ENCODE measurements around the gene PTGIR. TPM values are rescaled to one million over a fixed set of nuclear protein-coding genes. Genes with fewer than 3 reads are reported as not detected.

The PTGIR gene
- total RNA-seq, 4 donors from 2014 or later: 4.8 to 10.2 (median 7.9) TPM

DNA sequence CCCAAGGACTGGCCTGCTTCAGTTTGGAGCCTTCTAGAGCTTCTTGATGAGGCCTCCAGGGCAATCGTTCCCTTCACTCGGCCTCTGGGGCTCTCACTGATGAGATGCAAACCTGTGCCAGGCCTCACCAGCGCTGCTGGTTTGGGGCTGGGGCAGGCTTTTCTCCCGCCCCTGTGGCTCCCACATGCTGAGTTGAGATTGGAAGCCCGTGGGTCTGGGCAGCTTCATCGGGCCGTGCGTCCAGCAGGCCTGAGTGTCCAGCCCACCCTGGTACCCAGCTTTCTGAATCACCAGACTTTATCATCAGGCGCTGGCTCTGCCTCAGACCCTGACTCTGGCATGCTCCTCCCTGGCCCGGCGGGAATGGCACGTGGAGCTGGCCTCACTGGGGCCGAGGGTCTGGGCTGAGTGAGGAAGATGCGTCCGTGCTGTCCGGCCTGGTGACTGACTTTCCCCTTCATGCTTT lies 19.5 kb downstream of the PTGIR start:
- TF ChIP-seq, protein P1, sequence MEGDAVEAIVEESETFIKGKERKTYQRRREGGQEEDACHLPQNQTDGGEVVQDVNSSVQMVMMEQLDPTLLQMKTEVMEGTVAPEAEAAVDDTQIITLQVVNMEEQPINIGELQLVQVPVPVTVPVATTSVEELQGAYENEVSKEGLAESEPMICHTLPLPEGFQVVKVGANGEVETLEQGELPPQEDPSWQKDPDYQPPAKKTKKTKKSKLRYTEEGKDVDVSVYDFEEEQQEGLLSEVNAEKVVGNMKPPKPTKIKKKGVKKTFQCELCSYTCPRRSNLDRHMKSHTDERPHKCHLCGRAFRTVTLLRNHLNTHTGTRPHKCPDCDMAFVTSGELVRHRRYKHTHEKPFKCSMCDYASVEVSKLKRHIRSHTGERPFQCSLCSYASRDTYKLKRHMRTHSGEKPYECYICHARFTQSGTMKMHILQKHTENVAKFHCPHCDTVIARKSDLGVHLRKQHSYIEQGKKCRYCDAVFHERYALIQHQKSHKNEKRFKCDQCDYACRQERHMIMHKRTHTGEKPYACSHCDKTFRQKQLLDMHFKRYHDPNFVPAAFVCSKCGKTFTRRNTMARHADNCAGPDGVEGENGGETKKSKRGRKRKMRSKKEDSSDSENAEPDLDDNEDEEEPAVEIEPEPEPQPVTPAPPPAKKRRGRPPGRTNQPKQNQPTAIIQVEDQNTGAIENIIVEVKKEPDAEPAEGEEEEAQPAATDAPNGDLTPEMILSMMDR (IDR thresholded peaks at IDR 0.05): no peak
- DNase-seq (ENCODE audit: low spot score) (no peak), ATAC-seq (ENCODE audit: low FRiP score) (no peak)

DNA sequence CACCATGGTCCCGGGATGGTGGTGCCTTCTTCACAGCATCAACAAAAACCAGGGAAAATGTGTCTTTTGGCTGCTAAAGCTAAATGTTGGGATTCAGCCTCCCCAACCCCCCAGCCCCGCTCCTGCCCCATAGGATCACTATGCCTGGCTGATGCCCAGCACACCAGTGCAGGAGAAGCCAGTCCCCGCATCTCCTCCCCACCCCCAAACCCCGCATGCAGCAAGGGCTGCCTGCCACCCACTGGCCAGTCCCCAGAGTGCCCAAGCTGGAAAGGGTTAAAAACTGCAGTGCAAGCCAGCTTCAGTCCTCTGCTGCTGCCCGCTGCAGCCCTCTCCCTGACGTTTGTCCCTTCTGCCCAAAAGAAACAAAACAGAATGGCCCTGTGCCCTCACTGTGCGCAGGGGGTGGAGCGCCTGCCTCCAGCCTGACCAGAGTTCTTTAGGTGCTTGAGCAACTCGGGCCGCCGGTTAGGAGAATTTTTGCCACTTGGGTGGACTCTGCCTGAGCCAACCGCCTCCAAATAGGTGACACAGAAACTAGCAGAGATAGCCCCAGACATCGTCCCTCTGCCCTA lies 20.0 kb downstream of the PTGIR start:
- DNase-seq (ENCODE audit: low spot score): no peak
- TF ChIP-seq, protein P1 (IDR thresholded peaks at IDR 0.05): no peak
- ATAC-seq (ENCODE audit: low FRiP score): no peak

DNA sequence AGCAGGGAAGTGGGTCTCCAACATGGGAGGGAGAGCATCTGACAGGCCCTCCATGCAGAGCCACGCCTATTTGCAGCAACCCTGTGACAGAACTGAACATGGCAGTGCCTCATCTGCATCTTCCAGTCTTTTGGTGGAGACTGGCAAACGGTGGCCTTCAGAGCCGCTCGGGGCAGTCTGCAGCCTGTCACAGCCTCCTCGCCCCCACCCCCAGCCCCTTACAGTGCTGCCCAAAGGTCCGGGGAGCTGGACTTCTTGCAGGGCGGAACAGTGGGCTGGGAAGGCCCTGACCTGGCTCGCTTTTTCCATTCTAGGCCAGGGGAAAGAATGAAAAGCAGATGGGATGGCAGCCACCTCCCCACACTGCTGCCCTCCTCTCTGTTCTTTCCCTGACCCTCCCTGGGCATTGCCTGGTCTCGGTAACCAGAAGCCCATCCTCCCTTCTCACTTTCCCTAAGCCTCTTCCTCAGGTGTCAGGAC lies 21.1 kb downstream of the PTGIR start:
- ATAC-seq (ENCODE audit: low FRiP score) (no peak), DNase-seq (ENCODE audit: low spot score) (no peak)

DNA sequence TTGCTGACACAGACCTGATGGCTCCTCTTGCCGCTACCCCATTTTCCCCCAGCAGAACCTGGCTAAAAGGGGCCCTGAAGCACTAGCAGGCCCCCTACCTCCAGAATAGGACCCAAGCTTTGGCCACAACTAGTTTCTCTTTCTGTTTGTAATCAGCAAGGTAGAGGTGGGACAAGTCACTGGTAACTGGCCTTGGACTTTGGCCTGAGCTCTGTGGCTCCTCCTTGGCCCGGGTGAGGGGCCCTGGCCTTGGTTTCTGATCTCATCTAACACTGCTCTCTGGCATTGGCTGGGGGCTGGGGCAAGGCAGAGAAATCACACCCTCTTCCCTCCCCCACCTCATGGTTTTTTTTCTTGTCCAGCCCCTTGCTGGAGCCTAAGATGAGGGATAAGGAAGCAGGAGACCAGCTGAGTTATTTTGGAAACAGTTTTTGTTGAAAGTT lies 21.7 kb downstream of the PTGIR start:
- TF ChIP-seq, protein P1 (IDR thresholded peaks at IDR 0.05): no peak
- no peak for DNase-seq (ENCODE audit: low spot score)
- ATAC-seq (ENCODE audit: low FRiP score): no peak

More for the DNA sequence above, 21.1 kb downstream of the PTGIR start:
- TF ChIP-seq, protein P1 (IDR thresholded peaks at IDR 0.05): no peak

DNA sequence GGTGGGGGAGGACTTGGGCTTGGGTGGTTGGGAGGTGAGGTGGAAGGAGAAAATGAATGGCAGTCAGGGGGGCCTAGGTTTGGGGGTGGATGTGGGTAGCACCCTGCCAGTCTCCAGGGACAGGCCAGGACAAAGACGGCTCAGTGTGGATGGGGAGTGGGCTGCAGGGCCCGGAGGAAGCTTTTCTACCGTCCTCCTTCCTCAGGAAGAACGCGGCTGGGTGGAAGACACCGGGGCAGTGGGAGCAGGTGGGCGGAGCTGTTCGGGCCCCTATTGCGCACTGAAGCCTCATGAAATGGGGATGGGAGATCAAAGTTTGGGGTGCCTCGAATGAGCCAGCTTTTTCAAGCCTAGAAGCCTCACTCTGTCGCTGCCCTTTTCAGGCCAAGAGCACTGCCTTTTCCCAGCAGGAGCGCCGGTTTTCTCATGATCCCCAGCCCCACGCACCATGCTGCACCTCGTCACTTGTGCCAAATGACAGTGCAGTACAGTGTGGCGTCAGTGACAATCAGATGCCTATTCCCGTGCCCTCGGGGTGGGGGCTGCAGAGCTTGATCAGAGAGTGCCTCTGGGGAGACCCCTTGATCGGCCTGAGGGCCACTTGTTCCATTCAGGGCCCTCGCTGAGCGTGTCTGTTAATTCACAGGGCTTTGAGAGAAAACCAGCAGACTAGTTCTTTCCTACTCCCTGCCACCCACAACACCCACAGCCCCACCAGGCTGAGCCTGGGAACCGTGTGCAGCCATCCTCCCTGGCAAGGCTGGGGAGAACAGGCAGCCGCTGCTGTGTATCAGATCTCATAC lies 22.3 kb downstream of the PTGIR start:
- ATAC-seq (ENCODE audit: low FRiP score) (no peak), DNase-seq (ENCODE audit: low spot score) (no peak)
- TF ChIP-seq, protein P1 (IDR thresholded peaks at IDR 0.05): no peak

DNA sequence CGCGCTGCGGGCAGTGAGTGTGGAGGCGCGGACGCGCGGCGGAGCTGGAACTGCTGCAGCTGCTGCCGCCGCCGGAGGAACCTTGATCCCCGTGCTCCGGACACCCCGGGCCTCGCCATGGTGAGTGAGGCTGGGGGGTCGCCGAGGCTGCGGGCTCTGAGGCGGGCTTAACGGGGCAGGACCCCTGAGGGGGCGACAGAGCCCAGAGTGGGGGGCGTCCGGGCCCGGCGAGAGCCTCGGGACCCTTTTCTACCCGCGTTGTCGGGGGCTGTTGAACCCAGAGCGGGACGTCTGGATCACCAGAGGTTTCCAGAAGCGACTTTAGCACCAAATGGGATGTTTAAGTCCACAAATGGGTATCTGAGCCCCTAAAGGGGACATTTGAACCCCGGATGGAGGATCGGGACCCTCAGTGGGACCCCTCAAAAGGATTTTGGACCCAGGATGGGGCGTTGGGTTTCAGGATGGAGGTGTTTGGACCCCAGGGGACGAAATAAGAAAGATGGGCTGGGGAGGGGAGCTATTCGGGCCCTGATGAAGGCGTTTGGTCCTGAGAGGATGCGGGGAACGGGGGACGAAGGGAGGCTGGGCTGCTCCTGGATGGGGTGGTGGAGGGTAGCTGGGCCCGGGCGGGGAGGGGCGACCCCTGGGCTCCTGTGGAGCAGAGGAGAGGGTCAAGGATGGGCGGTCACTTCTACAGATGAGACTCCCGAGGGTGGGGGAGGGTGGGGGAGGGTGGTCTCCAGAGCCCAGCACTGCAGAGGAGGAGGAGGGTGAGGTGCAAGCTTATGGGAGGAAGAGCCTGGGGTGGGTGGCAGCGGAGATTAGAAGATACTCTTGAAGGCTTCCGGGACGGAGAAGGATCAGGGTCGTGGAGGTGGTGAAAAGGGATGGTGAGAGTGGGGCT lies 23.3 kb downstream of the PTGIR start, which contains the start of gene CALM3:
CALM3 (plus strand) TSS at position 13 of the 907 bp plus-strand sequence; CDS start at position 118, 105 bp downstream.
- DNase-seq (ENCODE audit: low spot score) (no peak), ATAC-seq (ENCODE audit: low FRiP score) (no peak)
- TF ChIP-seq, protein P1 (IDR thresholded peaks at IDR 0.05): no peak

Data from omental fat pad (tissue), 4 donors.